Caco-2 (cell line): ENCODE results near the gene RRP9. TPM values are rescaled to one million over a fixed set of nuclear protein-coding genes. Genes with fewer than 3 reads are reported as not detected.

ENCODE experiments used
- BruUV-seq: library from RNA; stranded (reverse); fragments of 400-500 nt; replicated peaks from 2 replicates; lab custom pipeline; 2021; lab: Mats Ljungman, UMichigan
- CTCF ChIA-PET: fragments of 300-600 bp; sonication (Branson Sonifier 250); formaldehyde crosslinking; loops from one replicate; lab custom pipeline; 2022; ENCODE audit warnings: antibody characterized with exemption; lab: Charles Lee
- POLR2A ChIA-PET: fragments of 300-600 bp; sonication (Branson Sonifier 250); formaldehyde crosslinking; loops from one replicate; lab custom pipeline; 2022; ENCODE audit warnings: antibody characterized with exemption; lab: Charles Lee
- DNase-seq, 2 experiments: peaks; one replicate each; pipeline versions ENCODE4 v3.0.0 to v3.0.0-alpha.2; 2020 to 2022
- H3K27me3 ChIP-seq: replicated peaks from 2 replicates; pipeline ENCODE4 v1.6.0; 2011; ENCODE audit warnings: low read length; ENCODE audit not compliant: control insufficient read depth, insufficient read depth
- H3K36me3 ChIP-seq: 2 replicates; pipeline ENCODE4 v1.5.1; 2011; ENCODE audit warnings: low read length; ENCODE audit not compliant: control insufficient read depth, insufficient read depth
- H3K4me1 ChIP-seq: fragments of 250-450 bp; sonication (Bioruptor Pico); 2 replicates; pipeline ENCODE4 v1.5.1; 2020; ENCODE audit warnings: mild to moderate bottlenecking
- H3K4me3 ChIP-seq: 2 replicates; pipeline ENCODE4 v1.5.1; 2011; ENCODE audit warnings: low read depth, mild to moderate bottlenecking, control low read depth, low read length
- H3K9me3 ChIP-seq: fragments of 250-450 bp; sonication (Bioruptor Pico); 2 replicates; pipeline ENCODE4 v1.5.1; 2020; ENCODE audit warnings: mild to moderate bottlenecking, moderate library complexity
- H3K27ac Mint-ChIP-seq: one replicate; pipeline ENCODE4 v1.8.0; 2022; ENCODE audit warnings: mixed read lengths; ENCODE audit not compliant: unreplicated experiment
- H3K27me3 Mint-ChIP-seq: one replicate; pipeline ENCODE4 v1.8.0; 2022; ENCODE audit warnings: mixed read lengths; ENCODE audit not compliant: insufficient read depth, unreplicated experiment
- H3K36me3 Mint-ChIP-seq: one replicate; pipeline ENCODE4 v1.8.0; 2022; ENCODE audit warnings: mild to moderate bottlenecking, mixed read lengths; ENCODE audit not compliant: insufficient read depth, unreplicated experiment
- H3K4me1 Mint-ChIP-seq: one replicate; pipeline ENCODE4 v1.8.0; 2022; ENCODE audit warnings: low read depth, mixed read lengths; ENCODE audit not compliant: unreplicated experiment
- H3K4me3 Mint-ChIP-seq: one replicate; pipeline ENCODE4 v1.8.0; 2022; ENCODE audit warnings: mild to moderate bottlenecking, moderate library complexity, mixed read lengths; ENCODE audit not compliant: unreplicated experiment
- H3K9me3 Mint-ChIP-seq: one replicate; pipeline ENCODE4 v1.8.0; 2022; ENCODE audit warnings: mixed read lengths; ENCODE audit not compliant: unreplicated experiment
- CTCF ChIP-seq, 2 experiments: fragments of 200-600 bp in 1 of 2; IDR thresholded peaks; 1 replicate in 1 of 2; 2 replicates in 1 of 2; pipeline versions ENCODE4 v1.5.1 to v1.8.0; 2011 to 2022; ENCODE audit warnings: antibody characterized with exemption in 1 of 2, control low read depth in 1 of 2, inconsistent platforms in 1 of 2, low read depth in 1 of 2, low read length in 1 of 2, mild to moderate bottlenecking in 1 of 2, moderate library complexity in 1 of 2; ENCODE audit not compliant: insufficient read depth in 1 of 2, severe bottlenecking in 1 of 2, unreplicated experiment in 1 of 2
- intact Hi-C: fragments of 100-400 bp; cut with micrococcal nuclease; formaldehyde crosslinking; loops from one replicate; pipeline ENCODE4 v1.10.0; 2022; ENCODE audit not compliant: unreplicated experiment
- total RNA-seq: library from RNA; stranded (reverse); gene quantifications from 2 replicates; pipeline ENCODE4 v1.2.3, GENCODE V29; 2022

The RRP9 gene
- total RNA-seq, 1 experiment from 2014 or later, result 39.1 TPM

GRCh38 chr3:51957520-51958205, 16.0 kb upstream of the RRP9 start:
- no peaks in the 10 kb centered on the region for H3K27me3 Mint-ChIP-seq

GRCh38 chr3:51955893-51956770, 14.4 kb upstream of the RRP9 start:
- DNase-seq, result no peak

More at GRCh38 chr3:51957520-51958205, 16.0 kb upstream of the RRP9 start:
- H3K4me1 Mint-ChIP-seq, result no peaks in the 10 kb centered on the region
- H3K4me3 ChIP-seq, result no peak overlapping the region
- no peak for TF ChIP-seq CTCF (IDR thresholded peaks at IDR 0.05; ENCODE audit: insufficient read depth in 1 of 2, low read depth in 1 of 2, low read length in 1 of 2, severe bottlenecking in 1 of 2, unreplicated experiment in 1 of 2)
- no peaks in the 10 kb centered on the region for H3K36me3 ChIP-seq
- H3K9me3 Mint-ChIP-seq, result no peaks in the 10 kb centered on the region
- no peaks in the 10 kb centered on the region for H3K36me3 Mint-ChIP-seq
- no peaks in the 10 kb centered on the region for H3K4me1 ChIP-seq
- POLR2A ChIA-PET, result no interaction called here
- DNase-seq, result no peak
- intact Hi-C loops, result no loop called here
- no peaks in the 10 kb centered on the region for H3K27me3 ChIP-seq
- no peaks in the 10 kb centered on the region for H3K9me3 ChIP-seq
- no peak overlapping the region for H3K27ac Mint-ChIP-seq
- CTCF ChIA-PET, result no interaction called here
- no peak overlapping the region for H3K4me3 Mint-ChIP-seq
- no TSS peak for BruUV-seq

More at GRCh38 chr3:51955893-51956770, 14.4 kb upstream of the RRP9 start:
- H3K36me3 Mint-ChIP-seq, result no peaks in the 10 kb centered on the region
- Histone ChIP-seq H3K4me1 (no peaks in the 10 kb centered on the region), H3K27me3 (no peaks in the 10 kb centered on the region), H3K9me3 (no peaks in the 10 kb centered on the region), H3K4me3 (no peak overlapping the region), H3K36me3 (no peaks in the 10 kb centered on the region)
- H3K4me3 Mint-ChIP-seq, result no peak overlapping the region
- no peaks in the 10 kb centered on the region for H3K9me3 Mint-ChIP-seq
- POLR2A ChIA-PET, result no interaction called here
- BruUV-seq, result no TSS peak
- no peak for TF ChIP-seq CTCF (IDR thresholded peaks at IDR 0.05; ENCODE audit: insufficient read depth in 1 of 2, low read depth in 1 of 2, low read length in 1 of 2, severe bottlenecking in 1 of 2, unreplicated experiment in 1 of 2)
- peaks cover 2% of the 10 kb centered on the region for H3K27me3 Mint-ChIP-seq
- no peak overlapping the region for H3K27ac Mint-ChIP-seq
- CTCF ChIA-PET, result no interaction called here
- H3K4me1 Mint-ChIP-seq, result no peaks in the 10 kb centered on the region
- intact Hi-C loops, result no loop called here
